AG10803 (cell line): Measurements from ENCODE around the gene TMIE.
"Not testable (repeated sequence)": the region's sequence is repeated elsewhere in the genome, so short reads cannot be mapped to it uniquely, and the experiment has no call there.

Experiments
- DNase-seq: peaks from one replicate; pipeline ENCODE4 v3.0.0; 2010; ENCODE audit warnings: low read depth
- H3K4me3 ChIP-seq: 2 replicates; pipeline ENCODE4 v1.5.1; 2011; ENCODE audit warnings: mild to moderate bottlenecking, low read length, control low read depth
- TF ChIP-seq, protein P1 (sequence below): conservative IDR thresholded peaks from 2 replicates; pipeline ENCODE4 v1.5.1; 2011; ENCODE audit warnings: mild to moderate bottlenecking, low read length, control low read depth, inconsistent platforms

The TMIE gene

GRCh38 chr3:46750555-46751038 lies 49.4 kb downstream of the TMIE start:
- no peak overlapping the region for H3K4me3 ChIP-seq
- DNase-seq: no peak
- TF ChIP-seq, protein P1, sequence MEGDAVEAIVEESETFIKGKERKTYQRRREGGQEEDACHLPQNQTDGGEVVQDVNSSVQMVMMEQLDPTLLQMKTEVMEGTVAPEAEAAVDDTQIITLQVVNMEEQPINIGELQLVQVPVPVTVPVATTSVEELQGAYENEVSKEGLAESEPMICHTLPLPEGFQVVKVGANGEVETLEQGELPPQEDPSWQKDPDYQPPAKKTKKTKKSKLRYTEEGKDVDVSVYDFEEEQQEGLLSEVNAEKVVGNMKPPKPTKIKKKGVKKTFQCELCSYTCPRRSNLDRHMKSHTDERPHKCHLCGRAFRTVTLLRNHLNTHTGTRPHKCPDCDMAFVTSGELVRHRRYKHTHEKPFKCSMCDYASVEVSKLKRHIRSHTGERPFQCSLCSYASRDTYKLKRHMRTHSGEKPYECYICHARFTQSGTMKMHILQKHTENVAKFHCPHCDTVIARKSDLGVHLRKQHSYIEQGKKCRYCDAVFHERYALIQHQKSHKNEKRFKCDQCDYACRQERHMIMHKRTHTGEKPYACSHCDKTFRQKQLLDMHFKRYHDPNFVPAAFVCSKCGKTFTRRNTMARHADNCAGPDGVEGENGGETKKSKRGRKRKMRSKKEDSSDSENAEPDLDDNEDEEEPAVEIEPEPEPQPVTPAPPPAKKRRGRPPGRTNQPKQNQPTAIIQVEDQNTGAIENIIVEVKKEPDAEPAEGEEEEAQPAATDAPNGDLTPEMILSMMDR: no peak

DNA sequence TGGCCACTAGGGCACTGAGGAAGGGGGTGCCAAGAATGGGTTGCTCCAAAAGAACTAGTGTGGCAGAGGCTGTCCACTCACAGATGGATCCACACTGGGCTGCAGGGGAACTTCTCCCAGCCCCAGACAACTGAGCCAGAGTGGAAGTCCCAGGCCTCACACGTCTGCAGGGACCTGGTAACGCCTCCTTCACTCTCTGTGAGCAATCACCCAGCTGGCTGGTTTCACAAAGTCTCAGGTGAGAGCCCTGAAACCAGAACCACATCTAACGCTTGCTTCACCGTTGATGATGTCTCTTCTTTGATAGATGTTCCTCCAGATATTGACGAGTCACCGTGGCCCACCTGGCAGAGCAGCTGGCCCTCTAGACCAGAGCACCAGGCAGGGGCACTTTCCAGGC lies 51.9 kb downstream of the TMIE start:
- DNase-seq, H3K4me3 ChIP-seq: not testable (repeated sequence)

DNA sequence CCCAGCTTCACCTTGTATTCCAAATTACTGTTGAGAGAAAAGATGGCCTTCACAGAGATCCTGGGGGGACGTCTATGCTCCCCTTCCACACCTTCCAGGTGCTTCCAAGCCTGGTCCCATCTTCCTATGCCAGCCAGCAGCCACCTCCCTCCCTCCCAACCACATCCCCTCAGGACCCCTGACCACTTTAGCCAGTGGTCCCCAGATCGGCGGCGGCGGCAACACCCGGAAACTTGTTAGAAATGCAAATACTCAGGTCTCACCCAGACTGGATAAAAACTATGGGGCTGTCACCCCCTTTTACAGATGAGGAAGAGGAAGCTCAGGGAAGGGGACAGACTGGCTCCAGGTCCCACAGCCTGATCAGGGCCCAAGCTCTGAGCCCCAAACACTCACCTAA lies 54.5 kb downstream of the TMIE start:
- H3K4me3 ChIP-seq: no peak overlapping the region
- TF ChIP-seq, protein P1: no peak
- no peak for DNase-seq

GRCh38 chr3:46756642-46757041 lies 55.5 kb downstream of the TMIE start:
- DNase-seq: no peak
- TF ChIP-seq, protein P1: no peak
- no peak overlapping the region for H3K4me3 ChIP-seq

- TF ChIP-seq, protein P1: no peak
- no peak overlapping the region for H3K4me3 ChIP-seq
- no peak for DNase-seq
Observed at GRCh38 chr3:46759239-46760167, 58.3 kb downstream of the TMIE start.
